ENCODE measurements around the gene TENT5C. TPM values are rescaled to one million over a fixed set of nuclear protein-coding genes. Genes with fewer than 3 reads are reported as not detected.
A peak's percentile ranks its signal among the peaks of the same experiment; 100 is the strongest.

The TENT5C gene
- total and polyA plus RNA-seq, 9 of the 15 experiments (the other 6 are each of a cell fraction or from before 2014, with no cell fraction given): 1.8 to 7.7 (median 4.0) TPM

DNA sequence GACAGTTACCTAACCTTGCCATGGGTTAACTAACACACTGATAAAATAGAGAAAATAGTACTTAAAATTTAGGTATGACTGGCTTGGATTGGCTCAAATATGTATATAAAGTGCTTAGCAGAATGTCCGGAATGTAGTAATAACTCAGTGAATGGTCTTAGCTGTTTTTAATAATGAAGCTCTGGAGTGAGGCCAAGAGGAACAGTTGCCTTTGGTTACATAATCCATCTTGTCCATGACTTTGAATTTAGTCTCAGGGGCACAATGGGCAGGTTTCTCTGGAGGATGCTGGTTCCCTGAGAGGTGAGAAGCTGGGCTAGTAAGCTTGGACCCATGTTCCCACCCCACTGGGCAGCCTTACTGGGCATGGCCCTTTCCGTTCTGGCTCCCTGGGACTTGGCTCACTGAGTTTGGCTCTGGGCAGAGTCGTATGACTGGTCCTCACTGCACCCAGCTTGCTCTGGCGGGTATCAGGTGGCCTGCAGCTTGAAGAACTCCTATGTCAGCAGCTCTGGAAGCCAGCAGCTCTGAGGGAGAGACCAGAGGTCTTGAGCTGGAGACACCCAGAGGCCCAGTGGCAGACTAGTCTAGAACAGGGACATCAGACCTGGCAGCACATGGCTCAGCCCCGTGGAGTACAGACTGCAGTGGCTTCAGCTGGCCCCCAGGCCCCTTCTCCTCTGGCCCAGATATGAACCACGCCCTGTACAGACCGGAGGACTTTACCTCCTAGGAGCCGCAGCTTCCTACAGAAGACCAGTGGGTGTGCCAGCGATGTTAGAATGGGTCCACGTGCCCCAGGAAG, 40.4 kb downstream of the TENT5C start (continued):
- TF ChIP-seq FUS (optimal IDR thresholded peaks at IDR 0.05; ENCODE audit: low read depth, low read length) (no peak), PTRF (tag; IDR thresholded peaks at IDR 0.05) (0 out of 2 replicates have a peak, but pooled peaks have one; percentile 35)

DNA sequence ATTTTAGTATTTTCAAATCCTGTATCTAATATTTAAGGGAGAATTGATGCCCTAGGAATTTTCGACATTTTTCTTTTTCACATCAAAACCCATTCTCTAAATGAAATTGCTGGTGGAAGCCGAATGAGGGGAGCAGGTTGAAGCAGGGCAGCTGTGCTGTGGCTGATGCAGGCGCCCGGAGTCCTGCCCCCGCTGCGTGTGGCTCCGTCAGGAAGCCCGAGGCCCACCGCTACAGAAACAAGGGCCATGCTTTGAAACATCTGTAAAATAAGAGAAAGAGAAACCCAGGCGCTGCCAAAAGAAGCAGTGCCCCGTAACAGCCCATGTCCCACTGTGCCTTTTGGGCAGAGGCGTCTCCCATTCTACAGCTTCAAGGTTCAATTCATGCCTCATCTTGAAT, 41.1 kb downstream of the TENT5C start:
- no peaks in the 10 kb centered on the region for H3K36me3 ChIP-seq (ENCODE audit: control insufficient read depth, insufficient read depth, low read length)
- in situ Hi-C loops (cut with MboI): no loop called here
- no peaks in the 10 kb centered on the region for H3K27me3 ChIP-seq (ENCODE audit: control insufficient read depth in 2 of 2, insufficient read depth in 2 of 2, low read length in 2 of 2)
- ChIA-PET POLR2A (interaction anchor here (1.0 to 5.6 kb wide), 2 partner anchors 9 to 13 kb away, joined by 3 to 47 read pairs; no protein-coding TSS in a partner anchor), CTCF (ENCODE audit: low intra/inter-chr PET ratio) (no interaction called here)
- H3K4me2 ChIP-seq (ENCODE audit: insufficient read depth, low read length): no peak overlapping the region
- no peak overlapping the region for H3K4me3 ChIP-seq
- no peak overlapping the region for H3K27ac ChIP-seq (ENCODE audit: extremely low read depth, low read depth, low read length)
- no peak overlapping the region for H2AFZ ChIP-seq (ENCODE audit: low read depth, low read length)
- ATAC-seq (no peak), DNase-seq (ENCODE audit: extremely low read depth in 1 of 4, low spot score in 3 of 4) (no peak), FAIRE-seq (no peak)
- 0 out of 2 replicates have a peak, but pooled peaks cover 4% of the 10 kb centered on the region for H4K20me1 ChIP-seq (replicated peaks; ENCODE audit: control insufficient read depth, insufficient read depth, low read length)
- H3K79me2 ChIP-seq (ENCODE audit: control insufficient read depth, insufficient read depth, low read length): no peaks in the 10 kb centered on the region
- no TSS peak for BruUV-seq (replicated peaks)
- intact Hi-C loops (cut with micrococcal nuclease): no loop called here
- H3K9ac ChIP-seq (ENCODE audit: insufficient read depth in 1 of 2, low read depth in 2 of 2, low read length in 2 of 2): no peak overlapping the region
- H3K4me1 ChIP-seq (replicated peaks in 1 of 2; ENCODE audit: control insufficient read depth in 2 of 2, insufficient read depth in 2 of 2, low read length in 2 of 2): peaks cover 33 to 45% of the 10 kb centered on the region in 2 experiments
- no peaks in the 10 kb centered on the region for H3K9me1 ChIP-seq (ENCODE audit: control insufficient read depth, insufficient read depth, low read length)
- WGBS (ENCODE audit: insufficient coverage, low coverage, missing lambda C conversion rate): 84% methylated on average over 12 of the region's 12 CpGs
- H3K9me3 ChIP-seq (replicated peaks; ENCODE audit: control insufficient read depth, insufficient read depth, low read depth, low read length): no peaks in the 10 kb centered on the region
- TF ChIP-seq, protein P1, sequence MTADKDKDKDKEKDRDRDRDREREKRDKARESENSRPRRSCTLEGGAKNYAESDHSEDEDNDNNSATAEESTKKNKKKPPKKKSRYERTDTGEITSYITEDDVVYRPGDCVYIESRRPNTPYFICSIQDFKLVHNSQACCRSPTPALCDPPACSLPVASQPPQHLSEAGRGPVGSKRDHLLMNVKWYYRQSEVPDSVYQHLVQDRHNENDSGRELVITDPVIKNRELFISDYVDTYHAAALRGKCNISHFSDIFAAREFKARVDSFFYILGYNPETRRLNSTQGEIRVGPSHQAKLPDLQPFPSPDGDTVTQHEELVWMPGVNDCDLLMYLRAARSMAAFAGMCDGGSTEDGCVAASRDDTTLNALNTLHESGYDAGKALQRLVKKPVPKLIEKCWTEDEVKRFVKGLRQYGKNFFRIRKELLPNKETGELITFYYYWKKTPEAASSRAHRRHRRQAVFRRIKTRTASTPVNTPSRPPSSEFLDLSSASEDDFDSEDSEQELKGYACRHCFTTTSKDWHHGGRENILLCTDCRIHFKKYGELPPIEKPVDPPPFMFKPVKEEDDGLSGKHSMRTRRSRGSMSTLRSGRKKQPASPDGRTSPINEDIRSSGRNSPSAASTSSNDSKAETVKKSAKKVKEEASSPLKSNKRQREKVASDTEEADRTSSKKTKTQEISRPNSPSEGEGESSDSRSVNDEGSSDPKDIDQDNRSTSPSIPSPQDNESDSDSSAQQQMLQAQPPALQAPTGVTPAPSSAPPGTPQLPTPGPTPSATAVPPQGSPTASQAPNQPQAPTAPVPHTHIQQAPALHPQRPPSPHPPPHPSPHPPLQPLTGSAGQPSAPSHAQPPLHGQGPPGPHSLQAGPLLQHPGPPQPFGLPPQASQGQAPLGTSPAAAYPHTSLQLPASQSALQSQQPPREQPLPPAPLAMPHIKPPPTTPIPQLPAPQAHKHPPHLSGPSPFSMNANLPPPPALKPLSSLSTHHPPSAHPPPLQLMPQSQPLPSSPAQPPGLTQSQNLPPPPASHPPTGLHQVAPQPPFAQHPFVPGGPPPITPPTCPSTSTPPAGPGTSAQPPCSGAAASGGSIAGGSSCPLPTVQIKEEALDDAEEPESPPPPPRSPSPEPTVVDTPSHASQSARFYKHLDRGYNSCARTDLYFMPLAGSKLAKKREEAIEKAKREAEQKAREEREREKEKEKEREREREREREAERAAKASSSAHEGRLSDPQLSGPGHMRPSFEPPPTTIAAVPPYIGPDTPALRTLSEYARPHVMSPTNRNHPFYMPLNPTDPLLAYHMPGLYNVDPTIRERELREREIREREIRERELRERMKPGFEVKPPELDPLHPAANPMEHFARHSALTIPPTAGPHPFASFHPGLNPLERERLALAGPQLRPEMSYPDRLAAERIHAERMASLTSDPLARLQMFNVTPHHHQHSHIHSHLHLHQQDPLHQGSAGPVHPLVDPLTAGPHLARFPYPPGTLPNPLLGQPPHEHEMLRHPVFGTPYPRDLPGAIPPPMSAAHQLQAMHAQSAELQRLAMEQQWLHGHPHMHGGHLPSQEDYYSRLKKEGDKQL (CRISPR knock-in tag; IDR thresholded peaks at IDR 0.05; ENCODE audit: borderline replicate concordance): no peak
- TF ChIP-seq, protein P2, sequence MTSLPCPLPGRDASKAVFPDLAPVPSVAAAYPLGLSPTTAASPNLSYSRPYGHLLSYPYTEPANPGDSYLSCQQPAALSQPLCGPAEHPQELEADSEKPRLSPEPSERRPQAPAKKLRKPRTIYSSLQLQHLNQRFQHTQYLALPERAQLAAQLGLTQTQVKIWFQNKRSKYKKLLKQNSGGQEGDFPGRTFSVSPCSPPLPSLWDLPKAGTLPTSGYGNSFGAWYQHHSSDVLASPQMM (CRISPR knock-in tag; IDR thresholded peaks at IDR 0.05): no peak
- TF ChIP-seq NONO (IDR thresholded peaks at IDR 0.05; ENCODE audit: low read depth in 2 of 2, low read length in 1 of 2) (no peak), FOS (IDR thresholded peaks at IDR 0.05; ENCODE audit: extremely low read depth, insufficient read length) (no peak), ZNF696 (CRISPR knock-in tag; conservative IDR thresholded peaks at IDR 0.05) (no peak), ZBTB8A (IDR thresholded peaks at IDR 0.05; ENCODE audit: partially characterized antibody) (no peak), HDAC6 (IDR thresholded peaks at IDR 0.05; ENCODE audit: low read depth, low read length) (no peak), SIN3A (IDR thresholded peaks at IDR 0.05; ENCODE audit: borderline replicate concordance in 2 of 2, control insufficient read depth in 1 of 2, low read depth in 2 of 2, low read length in 2 of 2) (no peak)

Measured in K562 (cell line).